K562 (cell line): Measurements from ENCODE around the gene THSD8. TPM values are rescaled to one million over a fixed set of nuclear protein-coding genes. Genes with fewer than 3 reads are reported as not detected.
A peak's percentile ranks its signal among the peaks of the same experiment; 100 is the strongest.

Experiments
- CREM ChIP-seq: IDR thresholded peaks from 2 replicates; pipeline ENCODE4 v1.6.1; 2014; ENCODE audit warnings: antibody characterized with exemption, low read depth
- DACH1 ChIP-seq: fragments of 450-650 bp; IDR thresholded peaks from 2 replicates; pipeline ENCODE4 v1.6.1; 2018; ENCODE audit not compliant: partially characterized antibody
- E2F8 ChIP-seq: fragments of 450-650 bp; IDR thresholded peaks from 2 replicates; pipeline ENCODE4 v1.7.1; 2018; ENCODE audit warnings: mild to moderate bottlenecking, low read depth; ENCODE audit not compliant: partially characterized antibody
- FUS ChIP-seq: fragments of 200-400 bp; formaldehyde crosslinking; optimal IDR thresholded peaks from 2 replicates; pipeline ENCODE3; 2017; ENCODE audit warnings: low read depth, low read length
- HNRNPH1 ChIP-seq: fragments of 200-400 bp; formaldehyde crosslinking; optimal IDR thresholded peaks from 2 replicates; pipeline ENCODE3; 2017; ENCODE audit warnings: low read depth, mild to moderate bottlenecking, low read length, moderate library complexity
- KHSRP ChIP-seq: fragments of 450-650 bp; IDR thresholded peaks from 2 replicates; pipeline ENCODE4 v1.6.1; 2017
- MEIS2 ChIP-seq: fragments of 450-650 bp; IDR thresholded peaks from 2 replicates; pipeline ENCODE4 v1.6.1; 2014; ENCODE audit warnings: mild to moderate bottlenecking; ENCODE audit not compliant: partially characterized antibody
- NFE2 ChIP-seq: IDR thresholded peaks from 2 replicates; pipeline ENCODE4 v1.6.1; 2014; ENCODE audit warnings: antibody characterized with exemption, low read depth
- PRDM10 ChIP-seq: fragments of 450-650 bp; IDR thresholded peaks from 2 replicates; pipeline ENCODE4 v1.6.1; 2018; ENCODE audit not compliant: partially characterized antibody
- PTTG1 ChIP-seq: fragments of 450-650 bp; IDR thresholded peaks from 2 replicates; pipeline ENCODE4 v1.6.1; 2016; ENCODE audit warnings: low read depth, mild to moderate bottlenecking, missing genetic modification characterization, missing compliant biosample characterization
- TAL1 ChIP-seq: fragments of 450-650 bp; IDR thresholded peaks from 2 replicates; pipeline ENCODE4 v1.6.1; 2016; ENCODE audit warnings: mild to moderate bottlenecking
- XRCC5 ChIP-seq: fragments of 200-400 bp; formaldehyde crosslinking; IDR thresholded peaks from 2 replicates; pipeline ENCODE4 v1.6.1; 2017; ENCODE audit warnings: low read depth, mild to moderate bottlenecking, low read length
- ZBTB34 ChIP-seq: fragments of 250-450 bp; sonication (Bioruptor Pico); IDR thresholded peaks from 2 replicates; pipeline ENCODE4 v1.8.0; 2021; ENCODE audit warnings: mild to moderate bottlenecking, moderate library complexity
- ZKSCAN1 ChIP-seq: fragments of 150-350 bp; IDR thresholded peaks from 2 replicates; pipeline ENCODE4 v1.6.1; 2016; ENCODE audit warnings: low read depth, low read length
- ZMIZ1 ChIP-seq, 2 experiments: fragments of 150-350 bp in 1 of 2; IDR thresholded peaks; 2 replicates each; pipeline ENCODE4 v1.6.1; 2012 to 2016; ENCODE audit warnings: low read depth in 2 of 2, low read length in 2 of 2, mild to moderate bottlenecking in 1 of 2, moderate library complexity in 1 of 2
- ZNF444 ChIP-seq: fragments of 250-450 bp; sonication (Bioruptor Pico); IDR thresholded peaks from 2 replicates; pipeline ENCODE4 v1.4.0; 2020; ENCODE audit warnings: mild to moderate bottlenecking, moderate library complexity
- polyA plus RNA-seq, 8 experiments: library from polyadenylated mRNA; depleted of rRNA in 4 of 8; stranded (reverse) in 5 of 8; unstranded in 3 of 8; fragments of >200 nt; fragmentation: Nextera tagmentation in 2 of 8; fragmentation: Illumina TruSeq in 1 of 8; extraction: Ambion mirVana in 2 of 8; extraction: Trizol in 1 of 8; gene quantifications; 2 replicates each; pipeline versions ENCODE4 v1.2.1 to v1.2.3, GENCODE V29; 2011 to 2014; ENCODE audit warnings: inconsistent platforms in 1 of 8, missing spikeins in 1 of 8
- total RNA-seq, 7 experiments: library from RNA; depleted of rRNA in 6 of 7; stranded (reverse); fragments of >200 nt in 6 of 7; fragmentation: Illumina TruSeq in 2 of 7; extraction: Trizol in 2 of 7; gene quantifications; 2 replicates each; pipeline versions ENCODE4 v1.2.1 to v1.2.3, GENCODE V29; 2011 to 2021; ENCODE audit warnings: low replicate concordance in 1 of 7

THSD8 gene
- total and polyA plus RNA-seq, 9 of the 15 experiments (the other 6 are each of a cell fraction or from before 2014, with no cell fraction given): 8.4 to 42.4 (median 19.9) TPM; not detected in 2

- TF ChIP-seq ZBTB34 (CRISPR knock-in tag) (no peak), ZNF444 (CRISPR knock-in tag) (no peak), CREM (peak; percentile 47), NFE2 (no peak), PRDM10 (peak; percentile 99), DACH1 (peak; percentile 17), PTTG1 (no peak), FUS (peak; percentile 88), ZMIZ1 (IDR thresholded peaks at IDR 0.05; ENCODE audit: low read depth in 2 of 2, low read length in 2 of 2) (no peak), ZKSCAN1 (no peak), MEIS2 (no peak), XRCC5 (peak; percentile 71; the same call in 1 of the 2 replicates), E2F8 (peak; percentile 85), HNRNPH1 (no peak), KHSRP (no peak), TAL1 (no peak)
Measured at GRCh38 chr19:12789904-12790619, 11.8 kb upstream of the THSD8 start (continued).
